DND-41 (cell line): ENCODE results near the gene ZNF689.

Experiments used
- EZH2 ChIP-seq: IDR thresholded peaks from 3 replicates; pipeline ENCODE4 v1.6.1; 2012; ENCODE audit warnings: borderline replicate concordance, low read depth, mild to moderate bottlenecking, moderate library complexity, low read length, inconsistent platforms; ENCODE audit not compliant: severe bottlenecking
- TF ChIP-seq, protein P1 (sequence below): IDR thresholded peaks from 2 replicates; pipeline ENCODE4 v1.5.1; 2012; ENCODE audit warnings: borderline replicate concordance, low read length, moderate library complexity, mild to moderate bottlenecking; ENCODE audit not compliant: poor library complexity, severe bottlenecking; ENCODE audit errors: extremely low read depth

- TF ChIP-seq, protein P1, sequence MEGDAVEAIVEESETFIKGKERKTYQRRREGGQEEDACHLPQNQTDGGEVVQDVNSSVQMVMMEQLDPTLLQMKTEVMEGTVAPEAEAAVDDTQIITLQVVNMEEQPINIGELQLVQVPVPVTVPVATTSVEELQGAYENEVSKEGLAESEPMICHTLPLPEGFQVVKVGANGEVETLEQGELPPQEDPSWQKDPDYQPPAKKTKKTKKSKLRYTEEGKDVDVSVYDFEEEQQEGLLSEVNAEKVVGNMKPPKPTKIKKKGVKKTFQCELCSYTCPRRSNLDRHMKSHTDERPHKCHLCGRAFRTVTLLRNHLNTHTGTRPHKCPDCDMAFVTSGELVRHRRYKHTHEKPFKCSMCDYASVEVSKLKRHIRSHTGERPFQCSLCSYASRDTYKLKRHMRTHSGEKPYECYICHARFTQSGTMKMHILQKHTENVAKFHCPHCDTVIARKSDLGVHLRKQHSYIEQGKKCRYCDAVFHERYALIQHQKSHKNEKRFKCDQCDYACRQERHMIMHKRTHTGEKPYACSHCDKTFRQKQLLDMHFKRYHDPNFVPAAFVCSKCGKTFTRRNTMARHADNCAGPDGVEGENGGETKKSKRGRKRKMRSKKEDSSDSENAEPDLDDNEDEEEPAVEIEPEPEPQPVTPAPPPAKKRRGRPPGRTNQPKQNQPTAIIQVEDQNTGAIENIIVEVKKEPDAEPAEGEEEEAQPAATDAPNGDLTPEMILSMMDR, result peak; percentile 72
- TF ChIP-seq EZH2, result no peak
Observed at GRCh38 chr16:30637944-30638343, 27.8 kb upstream of the ZNF689 start.
